CD4-positive, alpha-beta T cell treated with Interleukin-6 at 100 ng/mL for 8 hours (primary cell): ENCODE data around the gene C5orf63.
A peak's percentile ranks its signal among the peaks of the same experiment; 100 is the strongest.
"Not testable (repeated sequence)": the region's sequence is repeated elsewhere in the genome, so short reads cannot be mapped to it uniquely, and the experiment has no call there.

ENCODE experiments used
- DNase-seq: peaks from one replicate; pipeline ENCODE4 v3.0.0-alpha.2; 2020; ENCODE audit warnings: mixed read lengths, low spot score

The C5orf63 gene

DNA sequence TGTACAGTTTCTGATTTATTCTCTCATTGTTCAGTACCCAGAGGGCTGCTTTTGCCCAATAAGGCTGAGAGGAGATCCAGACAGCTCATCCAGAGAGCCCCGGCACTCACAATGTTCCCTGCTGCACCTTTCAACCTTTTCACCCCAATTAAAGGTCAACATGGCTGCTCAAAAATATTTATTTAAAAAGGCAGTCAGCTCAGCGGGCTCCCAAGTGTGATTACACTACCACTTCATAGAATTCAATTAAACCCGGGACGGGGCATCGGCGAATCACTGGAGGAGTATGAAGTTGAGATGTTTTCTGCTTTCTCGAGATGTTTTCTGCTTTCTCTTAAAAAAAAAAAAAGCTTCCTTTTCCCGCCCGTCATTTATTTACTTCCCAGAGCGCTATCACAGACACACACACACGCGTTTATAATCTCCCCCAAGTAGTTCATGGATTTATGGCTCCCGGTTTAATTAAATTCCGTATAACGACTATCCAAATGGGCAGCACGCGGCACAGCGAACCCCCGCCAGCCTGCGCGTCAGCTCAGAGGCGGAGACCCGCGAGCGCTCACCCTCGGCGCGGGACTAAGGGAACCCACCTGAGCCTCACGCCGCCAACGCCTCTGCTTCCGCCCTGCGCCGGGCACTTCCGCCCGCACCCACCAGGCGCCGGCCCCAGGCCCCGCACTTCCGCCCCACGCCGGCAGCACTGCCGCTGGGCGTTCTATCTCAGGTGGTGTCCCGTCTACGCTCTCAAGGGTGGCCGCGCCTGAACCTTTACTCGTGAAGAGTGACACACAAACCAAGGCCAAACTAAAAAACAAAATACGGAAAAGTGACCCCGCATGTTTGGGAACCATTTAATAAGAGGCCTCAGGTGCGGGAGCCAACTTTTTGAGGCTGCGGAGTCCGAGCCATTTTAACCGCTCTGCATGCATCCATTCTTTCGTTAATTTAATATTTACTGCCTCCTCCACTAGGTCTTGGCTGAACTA, at the start of gene C5orf63:
TSS of gene C5orf63 (minus strand) at position 642 of the 986 bp plus-strand sequence. CDS start 14,507 bp downstream, outside the sequence.
- DNase-seq: peak; percentile 68

DNA sequence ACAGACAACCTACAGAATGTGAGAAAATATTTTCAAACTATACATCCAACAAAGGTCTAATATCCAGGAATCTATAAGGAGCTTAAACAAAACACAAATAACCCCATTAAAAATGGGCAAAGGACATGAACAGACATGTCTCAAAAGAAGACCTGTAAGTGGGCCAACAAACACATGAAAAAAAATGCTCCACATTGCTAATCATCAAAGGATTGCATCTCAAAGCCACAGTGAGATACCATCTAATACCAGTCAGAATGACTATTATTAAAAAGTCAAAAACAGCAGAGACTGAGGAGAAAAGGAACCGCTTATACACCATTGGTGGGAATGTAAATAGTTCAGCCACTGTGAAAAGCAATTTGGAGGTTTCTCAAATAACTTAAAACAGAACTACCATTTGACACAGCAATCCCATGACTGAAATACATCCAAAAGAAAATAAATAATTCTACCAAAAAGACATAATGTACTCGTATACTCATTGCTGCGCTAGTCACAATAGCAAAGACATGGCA, 39.1 kb upstream of the C5orf63 start:
- DNase-seq: no peak

DNA sequence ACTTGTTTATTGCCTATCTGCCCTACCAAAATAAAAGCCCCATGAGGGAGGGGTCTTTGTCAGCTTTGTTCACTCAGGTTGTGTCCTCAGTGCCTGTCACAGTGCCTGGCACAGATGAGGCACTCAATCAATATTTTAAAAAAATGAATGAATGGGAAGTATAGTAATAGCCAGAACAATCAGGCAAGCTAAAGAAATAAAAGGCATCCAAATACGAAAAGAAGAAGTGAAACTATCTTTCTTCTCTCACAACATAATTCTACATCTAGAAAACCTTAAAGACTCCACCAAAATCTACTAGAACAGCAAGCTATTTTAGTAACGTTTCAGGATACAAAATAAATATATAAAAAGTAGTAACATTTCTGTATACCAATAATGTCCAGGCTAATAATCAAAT, 37.8 kb upstream of the C5orf63 start:
- no peak for DNase-seq

DNA sequence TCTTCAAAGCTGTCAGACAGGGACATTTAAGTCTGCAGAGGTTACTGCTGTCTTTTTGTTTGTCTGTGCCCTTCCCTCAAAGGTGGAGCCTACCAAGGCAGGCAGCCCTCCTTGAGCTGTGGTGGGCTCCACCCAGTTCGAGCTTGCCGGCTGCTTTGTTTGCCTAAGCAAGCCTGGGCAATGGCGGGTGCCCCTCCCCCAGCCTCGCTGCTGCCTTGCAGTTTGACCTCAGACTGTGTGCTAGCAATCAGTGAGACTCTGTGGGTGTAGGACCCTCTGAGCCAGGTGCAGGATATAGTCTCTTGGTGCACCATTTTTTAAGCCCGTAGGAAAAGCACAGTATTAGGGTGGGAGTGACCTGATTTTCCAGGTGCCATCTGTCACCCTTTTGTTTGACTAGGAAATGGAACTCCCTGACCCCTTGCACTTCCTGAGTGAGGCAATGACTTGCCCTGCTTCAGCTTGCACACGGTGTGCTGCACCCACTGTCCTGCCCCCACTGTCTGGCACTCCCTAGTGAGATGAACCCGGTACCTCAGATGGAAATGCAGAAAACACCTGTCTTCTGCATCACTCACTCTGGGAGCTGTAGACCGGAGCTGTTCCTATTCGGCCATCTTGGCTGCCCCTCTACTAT, 35.4 kb upstream of the C5orf63 start:
- DNase-seq: not testable (repeated sequence)

DNA sequence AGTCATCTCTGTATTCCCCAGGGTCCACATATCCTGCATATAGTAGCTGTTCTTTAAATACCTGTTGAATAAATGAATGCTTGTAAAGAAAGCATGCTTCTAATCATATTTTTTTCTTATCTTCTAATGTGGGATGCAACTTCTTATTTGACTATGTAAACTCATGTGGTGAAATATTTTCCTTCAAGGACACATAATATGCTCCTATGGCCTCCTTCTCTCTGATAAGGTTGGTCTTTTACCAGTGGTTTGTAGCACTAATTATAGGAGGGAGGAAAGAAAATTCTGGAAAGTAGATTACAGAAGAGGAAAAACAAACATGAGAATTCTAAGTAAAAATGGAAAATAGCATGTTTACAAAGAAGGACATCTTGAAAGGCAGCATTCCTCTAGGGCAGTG, 28.6 kb upstream of the C5orf63 start:
- DNase-seq: no peak

DNA sequence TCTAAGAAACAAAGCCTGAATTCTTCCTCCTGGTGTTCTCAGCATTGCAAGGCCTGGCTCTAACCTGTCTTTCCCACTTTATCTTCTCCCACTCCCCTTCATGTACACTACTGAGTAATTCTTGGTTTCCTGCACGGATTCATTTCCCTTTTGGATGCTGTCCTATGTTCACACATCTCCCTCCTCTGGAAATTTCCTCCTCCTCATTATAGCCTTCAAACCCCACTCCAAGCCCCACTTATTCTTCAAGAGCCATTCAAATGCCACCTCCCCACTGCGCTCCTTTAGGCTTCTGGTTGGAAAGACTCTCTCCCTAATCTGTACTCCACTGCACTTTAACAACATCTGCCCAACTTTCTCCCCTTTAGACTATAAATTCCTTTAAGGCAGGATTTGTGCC, 28.2 kb upstream of the C5orf63 start:
- DNase-seq: no peak

GRCh38 chr5:127098241-127098640, 24.9 kb upstream of the C5orf63 start:
- DNase-seq: no peak

DNA sequence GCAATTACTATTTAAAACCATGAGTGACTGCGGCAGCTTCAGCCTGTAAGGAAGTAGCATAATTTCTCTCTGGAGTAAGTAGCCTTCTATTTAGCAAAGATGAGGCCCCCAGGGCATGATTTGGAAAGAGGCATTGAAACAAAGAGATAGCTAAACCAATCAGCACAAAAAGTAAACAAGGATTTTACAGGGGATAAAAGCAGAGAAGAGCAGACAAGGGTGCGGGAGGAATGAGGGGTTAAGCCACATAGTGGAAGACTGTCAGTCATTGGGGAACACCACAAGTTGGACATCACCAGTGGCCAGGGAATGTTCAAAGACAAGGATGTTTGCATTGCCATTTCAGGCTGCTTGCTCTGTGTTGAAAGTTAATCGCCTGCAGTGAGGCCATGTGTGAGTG, 24.0 kb upstream of the C5orf63 start:
- DNase-seq: no peak

DNA sequence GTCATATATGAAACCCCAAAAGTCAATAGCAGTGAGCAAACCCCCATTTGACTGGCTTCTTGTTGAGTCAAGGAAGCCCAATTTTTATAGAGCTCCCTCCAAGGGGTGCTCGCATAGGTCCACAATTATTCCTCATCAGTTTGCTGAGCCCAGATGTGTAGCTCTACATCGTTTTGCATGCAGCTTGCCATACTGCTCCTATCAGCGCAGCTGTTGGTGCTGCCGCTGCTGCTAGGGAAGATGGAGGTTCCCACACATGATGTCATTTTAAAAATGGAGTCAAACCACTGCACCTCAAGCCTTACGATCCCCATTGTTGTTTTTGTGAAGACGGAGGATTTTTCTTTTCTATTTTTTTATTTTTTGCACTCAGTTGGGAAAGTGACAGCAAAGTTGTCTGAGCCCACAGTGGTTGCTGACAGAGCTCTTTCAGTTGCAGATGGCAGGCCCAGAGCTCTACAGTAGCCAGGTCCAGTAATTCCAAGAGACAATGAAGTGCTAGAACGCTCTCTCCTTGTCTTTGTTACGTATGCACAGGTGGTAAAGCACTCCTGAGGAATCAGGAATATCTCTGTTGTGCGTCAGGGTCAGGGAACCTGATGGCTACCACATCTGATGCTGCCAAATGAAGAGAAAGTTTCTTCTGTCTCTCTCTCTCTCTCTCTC, 23.2 kb upstream of the C5orf63 start:
- no peak for DNase-seq

DNA sequence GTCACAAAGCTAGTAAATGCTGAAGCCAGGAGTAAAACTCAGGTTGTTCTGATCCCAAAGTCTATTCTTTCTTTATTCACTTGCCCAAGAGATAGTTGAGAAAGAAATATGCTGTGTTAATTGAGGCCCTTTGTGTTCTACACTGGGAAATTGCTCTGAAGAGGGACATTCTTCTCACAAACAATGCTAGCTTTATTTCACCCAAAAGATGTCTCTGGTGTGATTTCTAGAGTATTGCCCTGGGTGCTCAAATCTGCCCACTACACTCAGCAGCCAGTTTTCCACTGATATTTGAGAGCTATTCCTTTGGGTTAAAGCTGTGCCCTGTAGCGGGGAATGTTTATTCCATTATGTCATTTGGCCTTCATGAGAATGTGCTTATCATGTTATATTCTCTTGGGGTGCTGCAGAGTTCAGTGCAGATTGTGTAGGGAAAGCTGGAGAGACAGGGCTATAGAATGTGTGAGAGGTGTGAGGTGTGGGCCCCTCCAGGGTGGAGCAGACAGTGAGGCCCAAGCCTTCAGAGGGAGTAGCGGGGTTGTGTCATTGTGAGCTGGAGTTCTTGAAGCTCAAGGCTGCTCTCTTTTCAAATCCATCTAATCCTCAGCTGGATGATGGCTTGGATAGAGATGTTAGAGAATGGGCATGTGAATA, 21.0 kb upstream of the C5orf63 start:
- no peak for DNase-seq

- DNase-seq: no peak
These were observed 19.4 kb upstream of the C5orf63 start for GRCh38 chr5:127092690-127093089.

DNA sequence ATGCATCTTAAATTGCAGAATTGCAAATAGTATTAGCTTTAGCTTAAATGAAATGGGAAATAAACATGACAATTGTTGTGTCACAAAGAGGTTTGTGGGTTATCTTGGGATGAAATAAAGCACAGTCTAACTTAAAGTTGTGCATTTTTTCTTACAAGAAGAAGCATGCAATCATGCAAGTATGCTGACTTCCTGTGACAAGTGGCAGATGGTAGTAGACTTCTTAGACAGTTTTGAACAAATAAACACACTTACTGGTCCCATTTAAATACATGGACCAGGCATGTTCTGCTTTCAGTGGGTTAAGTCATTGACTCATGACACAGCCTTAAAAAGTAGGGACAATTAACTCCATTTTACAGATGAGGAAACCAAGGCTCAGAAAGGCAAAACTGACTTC, 15.9 kb upstream of the C5orf63 start:
- no peak for DNase-seq

DNA sequence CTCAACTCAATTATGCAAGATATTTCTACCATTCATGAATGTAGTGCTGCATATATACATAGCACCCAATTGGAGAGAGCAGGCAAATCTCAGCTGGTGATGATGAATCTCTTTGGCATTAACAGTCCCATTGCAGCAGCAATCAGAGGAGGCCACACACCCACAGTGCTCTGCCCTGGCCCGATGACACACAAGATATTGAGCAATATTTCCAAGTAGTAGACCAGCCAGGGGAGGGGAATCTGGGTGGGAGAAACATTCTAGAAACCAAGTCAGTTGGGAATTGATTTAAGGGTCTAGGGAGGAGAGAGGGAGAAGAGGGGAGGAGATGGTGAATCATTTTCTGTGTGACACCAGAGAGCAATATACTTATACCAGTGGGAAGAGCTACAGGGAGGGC, 14.9 kb upstream of the C5orf63 start:
- no peak for DNase-seq

GRCh38 chr5:127086589-127086988, 13.3 kb upstream of the C5orf63 start:
- DNase-seq: no peak

DNA sequence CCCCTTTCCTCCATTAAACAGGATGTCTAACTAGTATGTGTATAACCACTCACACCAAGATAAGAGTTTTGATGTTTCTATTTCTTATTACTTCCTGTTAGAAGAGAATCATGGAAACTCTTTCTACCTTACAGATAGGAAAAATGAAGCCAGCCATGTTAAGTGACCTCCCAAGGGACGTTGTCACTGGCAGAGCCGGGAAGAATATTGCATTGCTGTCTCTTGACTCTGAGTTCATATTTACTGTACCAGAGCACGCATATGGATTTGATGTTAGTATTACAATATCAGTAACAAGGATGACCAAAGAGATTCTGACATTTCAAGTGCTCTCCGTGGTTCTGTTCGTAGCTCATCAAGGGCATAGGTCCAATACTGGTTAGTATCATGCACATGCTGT, 12.5 kb upstream of the C5orf63 start:
- no peak for DNase-seq

DNA sequence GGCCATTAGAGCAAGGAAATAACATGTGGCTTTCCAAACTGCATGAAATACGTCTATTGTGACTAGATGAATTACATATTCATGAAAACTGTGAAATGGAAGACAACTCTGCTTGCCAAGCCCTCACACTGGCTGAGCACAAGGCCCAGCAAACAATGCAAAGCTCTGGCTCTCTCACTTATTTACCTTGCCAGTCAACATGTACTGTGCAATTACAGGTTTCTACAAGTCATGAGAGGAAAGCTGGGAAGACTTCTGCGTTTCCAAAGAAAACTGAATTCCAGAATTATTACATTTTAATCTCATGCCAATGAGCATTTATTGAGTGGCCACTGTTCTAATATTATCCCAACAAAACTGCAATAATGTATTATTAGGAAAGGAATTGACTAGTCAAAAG, 12.1 kb upstream of the C5orf63 start:
- DNase-seq: no peak

GRCh38 chr5:127084656-127085055, 11.4 kb upstream of the C5orf63 start:
- no peak for DNase-seq

GRCh38 chr5:127083711-127084110, 10.4 kb upstream of the C5orf63 start:
- DNase-seq: no peak

GRCh38 chr5:127079994-127080491, 6.7 kb upstream of the C5orf63 start:
- no peak for DNase-seq

GRCh38 chr5:127077366-127077765, 4.1 kb upstream of the C5orf63 start:
- no peak for DNase-seq

DNA sequence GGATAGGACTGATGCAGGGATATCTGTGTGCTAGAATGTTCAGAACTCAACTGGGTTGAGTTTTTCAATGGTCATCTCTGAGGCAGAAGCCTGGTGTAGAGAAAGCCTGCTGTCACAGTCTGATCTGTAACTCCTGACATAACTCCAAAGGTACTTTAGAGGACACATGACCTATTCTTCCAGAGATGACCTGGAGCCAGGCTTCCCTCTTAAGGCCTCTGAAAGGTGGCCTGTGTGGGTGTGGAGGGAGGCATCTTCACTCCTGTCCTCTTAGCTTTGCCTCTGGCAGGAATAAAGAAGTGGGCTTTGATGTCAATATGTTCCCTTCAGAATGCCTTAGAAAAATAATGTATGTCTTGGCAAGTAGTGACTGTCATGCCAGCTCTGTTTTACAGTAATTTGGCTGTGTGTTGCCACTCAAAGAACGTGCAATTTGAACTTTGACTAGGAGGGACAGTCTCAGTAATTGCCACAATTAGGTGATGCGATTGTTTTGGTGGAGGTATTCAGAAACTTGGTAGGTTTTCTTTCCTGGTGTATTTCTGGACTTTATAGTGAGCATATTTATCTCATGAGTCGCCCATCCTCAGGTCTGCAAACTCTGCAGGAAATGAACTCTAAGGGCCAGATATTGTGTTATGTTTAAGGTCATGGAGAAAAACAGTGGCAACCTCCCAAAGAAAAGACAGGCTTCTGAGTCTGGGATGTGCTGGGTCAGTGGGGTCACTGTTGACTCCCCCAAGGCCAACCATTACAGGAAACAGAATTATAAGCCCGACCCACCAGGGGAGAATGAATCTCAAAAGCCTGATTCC, 3.2 kb upstream of the C5orf63 start:
- no peak for DNase-seq
